Nephron progenitor cell (in vitro differentiated cells): ENCODE results near the gene EIPR1.

ENCODE experiments used
- DNase-seq: peaks from one replicate; pipeline ENCODE4 v3.0.0; 2021
- H3K27ac Mint-ChIP-seq: 2 replicates; pipeline ENCODE4 v1.8.0; 2021; ENCODE audit warnings: mild to moderate bottlenecking, moderate library complexity, mixed read lengths
- H3K27me3 Mint-ChIP-seq: 2 replicates; pipeline ENCODE4 v1.8.0; 2021; ENCODE audit warnings: mild to moderate bottlenecking, low read depth, mixed read lengths; ENCODE audit not compliant: poor library complexity
- H3K36me3 Mint-ChIP-seq: 2 replicates; pipeline ENCODE4 v1.8.0; 2021; ENCODE audit warnings: low read depth, mixed read lengths
- H3K4me1 Mint-ChIP-seq: 2 replicates; pipeline ENCODE4 v1.8.0; 2021; ENCODE audit warnings: mixed read lengths
- H3K4me3 Mint-ChIP-seq: 2 replicates; pipeline ENCODE4 v1.8.0; 2021; ENCODE audit warnings: mild to moderate bottlenecking, moderate library complexity, mixed read lengths
- H3K9me3 Mint-ChIP-seq: 2 replicates; pipeline ENCODE4 v1.8.0; 2021; ENCODE audit warnings: mild to moderate bottlenecking, moderate library complexity, mixed read lengths
- CTCF ChIP-seq: fragments of 200-600 bp; sonication (generic); IDR thresholded peaks from 2 replicates; pipeline ENCODE4 v1.5.0; 2021; ENCODE audit warnings: antibody characterized with exemption

Gene EIPR1

GRCh38 chr2:3179626-3180025 is 198.0 kb downstream of the EIPR1 start:
- Mint-ChIP-seq H3K4me1 (peaks cover 11% of the 10 kb centered on the region), H3K4me3 (no peak overlapping the region), H3K9me3 (peaks cover 12% of the 10 kb centered on the region)

GRCh38 chr2:3179208-3179607 is 198.4 kb downstream of the EIPR1 start:
- H3K4me1 Mint-ChIP-seq, result peaks cover 11% of the 10 kb centered on the region
- H3K36me3 Mint-ChIP-seq, result peaks cover 21% of the 10 kb centered on the region
- H3K9me3 Mint-ChIP-seq, result peaks cover 12% of the 10 kb centered on the region
- H3K27me3 Mint-ChIP-seq, result no peaks in the 10 kb centered on the region
- no peak for TF ChIP-seq CTCF
- no peak overlapping the region for H3K27ac Mint-ChIP-seq
- DNase-seq, result no peak
- H3K4me3 Mint-ChIP-seq, result no peak overlapping the region

More at GRCh38 chr2:3179626-3180025, 198.0 kb downstream of the EIPR1 start:
- Mint-ChIP-seq H3K36me3 (peaks cover 21% of the 10 kb centered on the region), H3K27me3 (no peaks in the 10 kb centered on the region), H3K27ac (no peak overlapping the region)
- no peak for DNase-seq
- TF ChIP-seq CTCF, result no peak

- no peak for DNase-seq
- Mint-ChIP-seq H3K4me3 (no peak overlapping the region), H3K4me1 (peaks cover 17% of the 10 kb centered on the region), H3K9me3 (peaks cover 12% of the 10 kb centered on the region), H3K27me3 (no peaks in the 10 kb centered on the region), H3K36me3 (peaks cover 25% of the 10 kb centered on the region), H3K27ac (no peak overlapping the region)
- no peak for TF ChIP-seq CTCF
Observed at GRCh38 chr2:3178578-3179031, 199.0 kb downstream of the EIPR1 start.

- no peak for TF ChIP-seq CTCF
- H3K9me3 Mint-ChIP-seq, result peaks cover 12% of the 10 kb centered on the region
- H3K4me3 Mint-ChIP-seq, result no peak overlapping the region
- peaks cover 30% of the 10 kb centered on the region for H3K36me3 Mint-ChIP-seq
- no peak overlapping the region for H3K27ac Mint-ChIP-seq
- H3K4me1 Mint-ChIP-seq, result peaks cover 23% of the 10 kb centered on the region
- no peak for DNase-seq
- H3K27me3 Mint-ChIP-seq, result no peaks in the 10 kb centered on the region
Observed at GRCh38 chr2:3177891-3178577, 199.6 kb downstream of the EIPR1 start.

GRCh38 chr2:3176869-3177255 is 200.8 kb downstream of the EIPR1 start:
- H3K36me3 Mint-ChIP-seq, result peaks cover 37% of the 10 kb centered on the region
- DNase-seq, result no peak
- peaks cover 34% of the 10 kb centered on the region for H3K4me1 Mint-ChIP-seq
- H3K27ac Mint-ChIP-seq, result no peak overlapping the region
- no peak for TF ChIP-seq CTCF
- H3K27me3 Mint-ChIP-seq, result no peaks in the 10 kb centered on the region
- peaks cover 12% of the 10 kb centered on the region for H3K9me3 Mint-ChIP-seq
- no peak overlapping the region for H3K4me3 Mint-ChIP-seq
